Neural crest cell (in vitro differentiated cells): ENCODE measurements around the gene CP. TPM values are rescaled to one million over a fixed set of nuclear protein-coding genes. Genes with fewer than 3 reads are reported as not detected.
"Not testable (repeated sequence)": the region's sequence is repeated elsewhere in the genome, so short reads cannot be mapped to it uniquely, and the experiment has no call there.

Experiments
- DNase-seq: peaks from one replicate; pipeline ENCODE4 v3.0.0; 2021; ENCODE audit warnings: low read depth, mixed read lengths, low spot score
- H3K27ac Mint-ChIP-seq: one replicate; pipeline ENCODE4 v1.8.0; 2021; ENCODE audit warnings: mild to moderate bottlenecking, mixed read lengths; ENCODE audit not compliant: unreplicated experiment
- H3K27me3 Mint-ChIP-seq: 2 replicates; pipeline ENCODE4 v1.8.0; 2021; ENCODE audit warnings: low read depth, mild to moderate bottlenecking, mixed read lengths
- H3K36me3 Mint-ChIP-seq: 2 replicates; pipeline ENCODE4 v1.8.0; 2021; ENCODE audit warnings: low read depth, mild to moderate bottlenecking, mixed read lengths
- H3K4me1 Mint-ChIP-seq: 2 replicates; pipeline ENCODE4 v1.8.0; 2021; ENCODE audit warnings: mixed read lengths
- H3K4me3 Mint-ChIP-seq: one replicate; pipeline ENCODE4 v1.8.0; 2021; ENCODE audit warnings: mild to moderate bottlenecking, mixed read lengths
- H3K9me3 Mint-ChIP-seq: 2 replicates; pipeline ENCODE4 v1.8.0; 2021; ENCODE audit warnings: mixed read lengths
- CTCF ChIP-seq: fragments of 200-600 bp; sonication (generic); conservative IDR thresholded peaks from 2 replicates; pipeline ENCODE4 v1.5.0; 2021; ENCODE audit warnings: antibody characterized with exemption, mild to moderate bottlenecking
- total RNA-seq: library from RNA; stranded (reverse); gene quantifications from 2 replicates; pipeline ENCODE4 v1.2.1, GENCODE V29; 2021

CP gene
- total RNA-seq, 1 donor from 2014 or later = 0.42 TPM

- TF ChIP-seq CTCF = no peak
- no peak overlapping the region for H3K27ac Mint-ChIP-seq
- DNase-seq = no peak
- no peak overlapping the region for H3K4me3 Mint-ChIP-seq
- peaks cover 16% of the 10 kb centered on the region for H3K4me1 Mint-ChIP-seq
- no peaks in the 10 kb centered on the region for H3K27me3 Mint-ChIP-seq
- no peaks in the 10 kb centered on the region for H3K9me3 Mint-ChIP-seq
- H3K36me3 Mint-ChIP-seq = no peaks in the 10 kb centered on the region
These were observed 5.1 kb upstream of the CP start for GRCh38 chr3:149226776-149227175.

GRCh38 chr3:149224736-149225594 lies 3.3 kb upstream of the CP start:
- H3K27ac Mint-ChIP-seq = peak overlapping the region; percentile 12
- H3K9me3 Mint-ChIP-seq = no peaks in the 10 kb centered on the region
- no peak overlapping the region for H3K4me3 Mint-ChIP-seq
- H3K27me3 Mint-ChIP-seq = no peaks in the 10 kb centered on the region
- peaks cover 26% of the 10 kb centered on the region for H3K4me1 Mint-ChIP-seq
- TF ChIP-seq CTCF = no peak
- DNase-seq = no peak
- no peaks in the 10 kb centered on the region for H3K36me3 Mint-ChIP-seq

GRCh38 chr3:149223461-149223820 lies 1.8 kb upstream of the CP start:
- DNase-seq = no peak
- no peak overlapping the region for H3K27ac Mint-ChIP-seq
- no peaks in the 10 kb centered on the region for H3K9me3 Mint-ChIP-seq
- no peaks in the 10 kb centered on the region for H3K27me3 Mint-ChIP-seq
- no peak overlapping the region for H3K4me3 Mint-ChIP-seq
- no peak for TF ChIP-seq CTCF
- H3K36me3 Mint-ChIP-seq = no peaks in the 10 kb centered on the region
- peaks cover 26% of the 10 kb centered on the region for H3K4me1 Mint-ChIP-seq

GRCh38 chr3:149219380-149220121 lies 2.1 kb downstream of the CP start:
- H3K27me3 Mint-ChIP-seq, H3K36me3 Mint-ChIP-seq, H3K27ac Mint-ChIP-seq, H3K4me3 Mint-ChIP-seq, DNase-seq, H3K9me3 Mint-ChIP-seq: not testable (repeated sequence)
- H3K4me1 Mint-ChIP-seq = peaks cover 26% of the 10 kb centered on the region

- no peak for DNase-seq
- H3K27ac Mint-ChIP-seq = no peak overlapping the region
- no peak overlapping the region for H3K4me3 Mint-ChIP-seq
- no peak for TF ChIP-seq CTCF
- no peaks in the 10 kb centered on the region for H3K27me3 Mint-ChIP-seq
- H3K4me1 Mint-ChIP-seq = peaks cover 26% of the 10 kb centered on the region
- H3K9me3 Mint-ChIP-seq = no peaks in the 10 kb centered on the region
- H3K36me3 Mint-ChIP-seq = no peaks in the 10 kb centered on the region
These were observed 4.3 kb downstream of the CP start for GRCh38 chr3:149217347-149217746.
